ENCODE data around the gene HSPA2. TPM values are rescaled to one million over a fixed set of nuclear protein-coding genes. Genes with fewer than 3 reads are reported as not detected.
A peak's percentile ranks its signal among the peaks of the same experiment; 100 is the strongest.
"Not testable (repeated sequence)": the region's sequence is repeated elsewhere in the genome, so short reads cannot be mapped to it uniquely, and the experiment has no call there.

The HSPA2 gene
- total and polyA plus RNA-seq, 5 donors: 41.6 to 113 (median 49.8) TPM

DNA sequence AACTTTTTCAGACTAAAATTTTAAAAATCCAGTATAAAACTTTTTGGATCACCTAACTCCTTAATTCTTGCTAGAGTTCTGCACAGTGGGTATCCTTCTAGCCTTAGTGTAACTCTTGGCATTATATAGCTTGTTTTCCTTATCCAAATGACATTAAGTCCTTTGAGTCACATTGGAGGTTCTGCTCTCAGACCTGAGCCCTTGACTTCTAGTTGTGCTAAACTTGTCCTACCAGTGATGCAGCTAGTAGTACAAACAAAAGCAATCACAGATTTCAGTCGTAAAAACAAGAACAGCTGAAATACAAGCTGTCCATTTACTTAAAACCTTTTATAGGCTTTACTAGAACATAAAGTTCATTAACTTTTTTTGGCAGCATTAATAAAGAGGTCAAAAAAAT is 25.5 kb upstream of the HSPA2 start:
- no peak overlapping the region for H3K27ac ChIP-seq (ENCODE audit: low read length)
- no peaks in the 10 kb centered on the region for H3K4me1 ChIP-seq (ENCODE audit: control insufficient read depth, insufficient read depth, low read length)
- no peak for ATAC-seq
- H3K27me3 ChIP-seq (ENCODE audit: control insufficient read depth, insufficient read depth): no peaks in the 10 kb centered on the region
- H3K4me3 ChIP-seq (ENCODE audit: low read length): no peak overlapping the region
- no peaks in the 10 kb centered on the region for H3K9me3 ChIP-seq (ENCODE audit: control insufficient read depth, low read length)
- DNase-seq: no peak
- intact Hi-C loops (cut with DNase I): no loop called here
- 35% methylated on average over 1 of the region's 1 CpG for WGBS

DNA sequence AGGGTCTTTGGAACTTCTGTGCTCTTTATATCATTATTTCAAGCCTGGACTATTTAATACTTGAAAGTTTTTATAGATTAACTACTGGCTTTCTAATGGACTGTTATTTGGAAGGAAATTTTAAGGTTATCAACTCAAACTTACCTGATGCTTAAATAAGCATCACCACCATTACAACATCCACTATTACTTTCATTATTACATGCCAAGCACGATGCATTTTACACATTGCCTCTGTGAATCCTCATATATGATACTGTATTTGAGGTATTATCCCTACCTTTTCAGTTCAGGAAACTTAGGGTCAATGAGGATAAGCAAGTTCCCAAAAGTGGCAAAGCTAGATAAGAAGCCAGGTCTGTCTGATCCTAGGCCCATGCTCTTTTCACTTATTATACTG is 23.6 kb upstream of the HSPA2 start:
- no peaks in the 10 kb centered on the region for H3K9me3 ChIP-seq (ENCODE audit: control insufficient read depth, low read length)
- intact Hi-C loops (cut with DNase I): no loop called here
- no peak overlapping the region for H3K4me3 ChIP-seq (ENCODE audit: low read length)
- no peaks in the 10 kb centered on the region for H3K27me3 ChIP-seq (ENCODE audit: control insufficient read depth, insufficient read depth)
- H3K27ac ChIP-seq (ENCODE audit: low read length): no peak overlapping the region
- DNase-seq (no peak), ATAC-seq (no peak)
- WGBS: 89% methylated on average over 1 of the region's 1 CpG
- H3K4me1 ChIP-seq (ENCODE audit: control insufficient read depth, insufficient read depth, low read length): no peaks in the 10 kb centered on the region

DNA sequence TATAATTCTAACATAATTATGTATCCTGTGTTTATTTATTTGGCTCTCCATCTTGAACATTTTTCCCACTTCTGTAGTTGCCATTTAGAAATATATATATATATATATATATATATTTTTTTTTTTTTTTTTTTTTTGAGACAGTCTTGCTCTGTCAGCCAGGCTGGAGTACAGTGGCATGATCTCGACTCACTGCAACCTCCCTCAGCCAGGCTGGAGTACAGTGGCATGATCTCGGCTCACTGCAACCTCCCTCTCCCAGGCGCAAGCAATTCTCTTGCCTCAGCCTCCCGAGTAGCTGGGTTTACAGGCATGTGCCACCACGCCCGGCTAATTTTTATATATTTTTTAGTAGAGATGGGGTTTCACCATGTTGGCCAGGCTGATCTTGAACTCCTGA is 22.9 kb upstream of the HSPA2 start:
- not testable (repeated sequence) for H3K27ac ChIP-seq (ENCODE audit: low read length)

DNA sequence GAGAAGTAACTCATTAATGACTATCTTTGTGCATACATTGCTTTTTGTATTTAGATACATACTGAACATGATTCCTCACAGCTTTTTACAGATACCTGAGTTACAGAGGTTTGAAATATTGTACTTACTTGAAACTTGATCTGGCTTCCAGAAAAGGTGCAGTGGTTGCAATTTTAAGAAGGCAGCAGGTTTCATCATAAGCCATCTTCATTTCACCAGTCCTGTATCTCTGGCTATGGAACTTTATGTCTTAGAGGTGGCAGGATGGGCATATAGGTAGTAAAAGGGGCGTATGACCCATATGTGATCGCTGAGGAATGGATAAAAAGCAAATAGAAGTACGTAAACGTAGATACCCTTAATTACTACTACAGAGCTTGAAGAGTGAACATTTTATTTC is 22.3 kb upstream of the HSPA2 start:
- DNase-seq (no peak), ATAC-seq (no peak)
- no peaks in the 10 kb centered on the region for H3K27me3 ChIP-seq (ENCODE audit: control insufficient read depth, insufficient read depth)
- H3K9me3 ChIP-seq (ENCODE audit: control insufficient read depth, low read length): no peaks in the 10 kb centered on the region
- H3K27ac ChIP-seq (ENCODE audit: low read length): no peak overlapping the region
- H3K4me3 ChIP-seq (ENCODE audit: low read length): no peak overlapping the region
- H3K4me1 ChIP-seq (ENCODE audit: control insufficient read depth, insufficient read depth, low read length): no peaks in the 10 kb centered on the region
- 73% methylated on average over 4 of the region's 4 CpGs for WGBS
- intact Hi-C loops (cut with DNase I): no loop called here

More for the DNA sequence above, 22.9 kb upstream of the HSPA2 start:
- H3K27me3 ChIP-seq (ENCODE audit: control insufficient read depth, insufficient read depth); H3K9me3 ChIP-seq (ENCODE audit: control insufficient read depth, low read length); ATAC-seq; H3K4me3 ChIP-seq (ENCODE audit: low read length); H3K4me1 ChIP-seq (ENCODE audit: control insufficient read depth, insufficient read depth, low read length); DNase-seq; intact Hi-C loops (cut with DNase I): not testable (repeated sequence)
- WGBS: 80% methylated on average over 6 of the region's 6 CpGs

DNA sequence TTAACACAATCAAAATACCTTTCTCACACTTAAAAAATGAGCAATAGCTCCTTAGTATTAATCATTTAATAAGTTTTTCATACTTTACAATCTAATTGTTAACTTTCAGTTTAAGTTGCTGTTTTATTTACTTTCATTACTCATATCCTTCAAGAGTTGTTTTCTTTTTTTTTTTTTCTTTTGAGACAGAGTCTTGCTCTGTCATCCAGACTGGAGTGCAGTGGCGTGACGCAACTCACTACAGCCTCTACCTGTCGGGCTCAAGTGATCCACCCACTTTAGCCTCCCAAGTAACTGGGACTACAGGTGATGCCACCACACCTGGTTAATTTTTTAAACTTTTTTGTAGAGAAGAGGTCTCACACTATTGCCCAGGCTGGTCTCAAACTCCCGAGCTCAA is 19.8 kb upstream of the HSPA2 start:
- Histone ChIP-seq H3K27me3 (ENCODE audit: control insufficient read depth, insufficient read depth) (no peaks in the 10 kb centered on the region), H3K9me3 (ENCODE audit: control insufficient read depth, low read length) (no peaks in the 10 kb centered on the region), H3K4me1 (ENCODE audit: control insufficient read depth, insufficient read depth, low read length) (no peaks in the 10 kb centered on the region), H3K4me3 (ENCODE audit: low read length) (no peak overlapping the region), H3K27ac (ENCODE audit: low read length) (no peak overlapping the region)
- ATAC-seq (no peak), DNase-seq (no peak)
- intact Hi-C loops (cut with DNase I): no loop called here
- 99% methylated on average over 4 of the region's 4 CpGs for WGBS

DNA sequence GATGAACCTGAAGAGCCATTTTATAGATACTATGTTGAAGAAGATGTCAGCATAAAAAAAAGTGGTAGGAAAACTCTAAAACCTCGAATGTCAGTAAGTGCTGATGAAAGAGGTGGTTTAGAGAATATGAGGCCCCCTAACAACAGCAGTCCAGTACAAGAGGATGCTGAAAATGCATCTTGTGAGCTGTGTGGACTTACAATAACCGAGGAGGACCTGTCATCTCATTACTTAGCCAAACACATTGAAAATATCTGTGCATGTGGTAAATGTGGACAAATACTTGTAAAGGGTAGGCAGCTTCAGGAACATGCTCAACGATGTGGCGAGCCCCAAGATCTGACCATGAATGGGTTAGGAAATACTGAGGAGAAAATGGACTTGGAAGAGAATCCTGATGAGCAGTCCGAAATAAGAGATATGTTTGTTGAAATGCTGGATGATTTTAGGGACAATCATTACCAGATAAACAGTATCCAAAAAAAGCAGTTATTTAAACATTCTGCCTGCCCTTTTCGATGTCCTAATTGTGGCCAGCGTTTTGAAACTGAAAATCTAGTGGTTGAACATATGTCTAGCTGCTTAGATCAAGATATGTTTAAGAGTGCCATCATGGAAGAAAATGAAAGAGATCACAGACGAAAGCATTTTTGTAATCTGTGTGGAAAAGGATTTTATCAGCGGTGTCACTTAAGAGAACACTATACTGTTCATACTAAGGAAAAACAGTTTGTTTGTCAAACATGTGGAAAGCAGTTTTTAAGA is 17.8 kb upstream of the HSPA2 start:
- intact Hi-C loops (cut with DNase I): no loop called here
- no peak overlapping the region for H3K4me3 ChIP-seq (ENCODE audit: low read length)
- no peaks in the 10 kb centered on the region for H3K9me3 ChIP-seq (ENCODE audit: control insufficient read depth, low read length)
- no peak overlapping the region for H3K27ac ChIP-seq (ENCODE audit: low read length)
- ATAC-seq: no peak
- H3K27me3 ChIP-seq (ENCODE audit: control insufficient read depth, insufficient read depth): no peaks in the 10 kb centered on the region
- WGBS: 75% methylated on average over 9 of the region's 9 CpGs
- DNase-seq: no peak
- no peaks in the 10 kb centered on the region for H3K4me1 ChIP-seq (ENCODE audit: control insufficient read depth, insufficient read depth, low read length)

DNA sequence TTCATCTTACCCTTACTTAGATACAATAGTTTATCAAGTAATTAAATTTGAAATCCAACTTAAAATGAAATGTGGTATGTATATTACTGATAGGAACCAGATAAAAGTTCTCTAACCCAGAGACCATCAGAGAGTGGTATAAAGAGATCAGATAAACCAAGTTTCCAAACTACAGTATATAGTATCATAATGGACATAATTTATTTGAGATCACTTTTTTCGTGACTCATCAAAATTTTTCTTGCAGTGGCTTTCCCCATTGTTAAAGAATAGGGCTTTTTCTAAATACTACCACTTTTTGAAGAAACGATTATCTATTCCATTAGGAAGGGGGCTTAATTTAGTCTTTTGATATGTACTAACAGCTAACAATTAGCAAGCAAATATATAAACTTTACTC is 15.2 kb upstream of the HSPA2 start:
- Histone ChIP-seq H3K4me1 (ENCODE audit: control insufficient read depth, insufficient read depth, low read length) (no peaks in the 10 kb centered on the region), H3K27me3 (ENCODE audit: control insufficient read depth, insufficient read depth) (no peaks in the 10 kb centered on the region), H3K4me3 (ENCODE audit: low read length) (no peak overlapping the region), H3K27ac (ENCODE audit: low read length) (no peak overlapping the region), H3K9me3 (ENCODE audit: control insufficient read depth, low read length) (no peaks in the 10 kb centered on the region)
- WGBS: 95% methylated on average over 2 of the region's 2 CpGs
- DNase-seq: no peak
- intact Hi-C loops (cut with DNase I): no loop called here
- ATAC-seq: no peak

DNA sequence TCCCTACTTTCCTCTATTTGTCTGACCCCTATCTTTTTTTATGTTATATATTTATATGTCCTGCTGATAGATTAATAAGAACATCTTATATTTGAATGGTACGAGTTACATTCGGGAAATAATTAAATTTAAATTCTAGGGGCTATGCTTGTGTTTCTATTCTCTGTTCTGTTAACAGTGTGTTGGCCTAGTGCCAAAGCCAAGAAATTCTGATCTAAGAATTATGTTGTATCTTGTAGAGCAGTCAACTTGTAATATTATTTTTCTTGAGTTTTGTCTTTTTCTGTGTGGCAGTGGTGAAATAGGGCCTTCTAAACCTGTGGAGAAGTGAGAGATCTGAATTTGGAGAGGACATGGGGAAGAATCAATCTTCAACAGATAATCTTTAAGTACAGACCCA is 9.0 kb upstream of the HSPA2 start:
- no peak overlapping the region for H3K27ac ChIP-seq (ENCODE audit: low read length)
- H3K27me3 ChIP-seq (ENCODE audit: control insufficient read depth, insufficient read depth): no peaks in the 10 kb centered on the region
- WGBS: 61% methylated on average over 2 of the region's 2 CpGs
- no peak overlapping the region for H3K4me3 ChIP-seq (ENCODE audit: low read length)
- no peak for DNase-seq
- intact Hi-C loops (cut with DNase I): no loop called here
- H3K9me3 ChIP-seq (ENCODE audit: control insufficient read depth, low read length): no peaks in the 10 kb centered on the region
- ATAC-seq: no peak
- H3K4me1 ChIP-seq (ENCODE audit: control insufficient read depth, insufficient read depth, low read length): no peaks in the 10 kb centered on the region

DNA sequence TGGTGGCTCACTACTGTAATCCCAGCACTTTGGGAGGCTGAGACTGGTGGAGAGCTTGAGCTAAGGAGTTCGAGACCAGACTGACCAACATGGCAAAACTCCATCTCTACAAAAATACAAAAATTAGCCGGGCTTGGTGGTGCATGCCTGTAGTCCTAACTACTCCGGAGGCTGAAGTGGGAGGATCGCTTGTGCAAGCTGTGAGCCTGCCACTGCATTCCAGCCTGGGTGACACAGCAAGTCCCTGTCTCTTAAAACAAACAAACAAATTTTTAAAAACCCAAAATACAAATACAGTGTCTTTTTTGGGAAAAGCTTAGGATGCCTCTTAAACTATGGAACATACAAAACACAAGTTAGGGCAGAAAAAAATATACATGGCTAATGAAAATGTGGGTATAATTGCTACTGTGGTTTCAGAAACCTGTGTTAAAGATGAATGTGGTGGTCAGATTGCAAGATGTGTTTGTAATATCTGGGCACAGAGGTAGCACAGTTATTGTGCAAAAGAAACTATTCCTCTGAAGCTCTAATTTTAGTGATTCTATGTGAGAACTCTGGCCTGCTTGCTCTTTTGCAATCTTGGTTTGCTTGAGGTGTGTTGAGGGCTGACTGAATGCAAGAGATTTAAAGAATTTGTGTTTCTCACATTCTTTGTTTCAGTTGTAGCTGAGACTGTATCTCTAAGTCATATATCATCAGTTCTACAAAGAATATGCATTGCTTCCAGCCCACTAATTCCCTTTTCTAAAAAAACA is 3.9 kb upstream of the HSPA2 start:
- no peaks in the 10 kb centered on the region for H3K9me3 ChIP-seq (ENCODE audit: control insufficient read depth, low read length)
- peak in 1 of 3 donors; percentile 19 for DNase-seq
- WGBS: 79% methylated on average over 4 of the region's 4 CpGs
- intact Hi-C loops (cut with DNase I): no loop called here
- no peak overlapping the region for H3K4me3 ChIP-seq (ENCODE audit: low read length)
- no peak overlapping the region for H3K27ac ChIP-seq (ENCODE audit: low read length)
- H3K27me3 ChIP-seq (ENCODE audit: control insufficient read depth, insufficient read depth): no peaks in the 10 kb centered on the region
- H3K4me1 ChIP-seq (ENCODE audit: control insufficient read depth, insufficient read depth, low read length): no peaks in the 10 kb centered on the region
- no peak for ATAC-seq

DNA sequence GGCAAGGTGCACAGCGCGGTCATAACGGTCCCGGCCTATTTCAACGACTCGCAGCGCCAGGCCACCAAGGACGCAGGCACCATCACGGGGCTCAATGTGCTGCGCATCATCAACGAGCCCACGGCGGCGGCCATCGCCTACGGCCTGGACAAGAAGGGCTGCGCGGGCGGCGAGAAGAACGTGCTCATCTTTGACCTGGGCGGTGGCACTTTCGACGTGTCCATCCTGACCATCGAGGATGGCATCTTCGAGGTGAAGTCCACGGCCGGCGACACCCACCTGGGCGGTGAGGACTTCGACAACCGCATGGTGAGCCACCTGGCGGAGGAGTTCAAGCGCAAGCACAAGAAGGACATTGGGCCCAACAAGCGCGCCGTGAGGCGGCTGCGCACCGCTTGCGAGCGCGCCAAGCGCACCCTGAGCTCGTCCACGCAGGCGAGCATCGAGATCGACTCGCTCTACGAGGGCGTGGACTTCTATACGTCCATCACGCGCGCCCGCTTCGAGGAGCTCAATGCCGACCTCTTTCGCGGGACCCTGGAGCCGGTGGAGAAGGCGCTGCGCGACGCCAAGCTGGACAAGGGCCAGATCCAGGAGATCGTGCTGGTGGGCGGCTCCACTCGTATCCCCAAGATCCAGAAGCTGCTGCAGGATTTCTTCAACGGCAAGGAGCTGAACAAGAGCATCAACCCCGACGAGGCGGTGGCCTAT is 875 bp downstream of the HSPA2 start:
- intact Hi-C loops (cut with DNase I): loop anchor here (2.0 to 10.0 kb wide), 3 partner anchors 93 to 96 kb away; no protein-coding TSS in a partner anchor
- ATAC-seq (no peak), DNase-seq (peak; percentile 34 to 78 (median 71))
- Histone ChIP-seq H3K27me3 (ENCODE audit: control insufficient read depth, insufficient read depth) (no peaks in the 10 kb centered on the region), H3K27ac (ENCODE audit: low read length) (no peak overlapping the region), H3K4me3 (ENCODE audit: low read length) (peak overlapping the region; percentile 41), H3K4me1 (ENCODE audit: control insufficient read depth, insufficient read depth, low read length) (no peaks in the 10 kb centered on the region), H3K9me3 (ENCODE audit: control insufficient read depth, low read length) (no peaks in the 10 kb centered on the region)
- 15% methylated on average over 73 of the region's 73 CpGs for WGBS

All from right cardiac atrium (tissue), 5 donors.